C1 segment of cervical spinal cord (tissue), 14 donors: Measurements from ENCODE around the gene ECM1.

Experiments used
- DNase-seq, 14 donors: peaks; one replicate each; lab custom pipeline; 2025; lab: John Stamatoyannopoulos, UW

Gene ECM1

GRCh38 chr1:150511985-150512660 lies 4.2 kb downstream of the ECM1 start:
- DNase-seq, result no peak

GRCh38 chr1:150512846-150513245 lies 4.9 kb downstream of the ECM1 start:
- no peak for DNase-seq

GRCh38 chr1:150513351-150513791 lies 5.5 kb downstream of the ECM1 start:
- DNase-seq, result no peak

GRCh38 chr1:150514260-150514659 lies 6.4 kb downstream of the ECM1 start:
- no peak for DNase-seq

GRCh38 chr1:150514913-150515327 lies 7.0 kb downstream of the ECM1 start:
- no peak for DNase-seq

- DNase-seq, result peak; percentile 72 to 98 (median 94)
These were observed 7.6 kb downstream of the ECM1 start, which contains the start of gene FALEC for GRCh38 chr1:150515328-150516049. TSS of gene FALEC (plus strand) at chr1:150515752.

GRCh38 chr1:150516050-150516591 lies 8.2 kb downstream of the ECM1 start:
- DNase-seq, result peak in 5 of 14 donors; percentile 2 to 39 (median 26)

GRCh38 chr1:150516616-150517015 lies 8.7 kb downstream of the ECM1 start:
- peak in 1 of 14 donors; percentile 39 for DNase-seq

- no peak for DNase-seq
These were observed 13.5 kb downstream of the ECM1 start for GRCh38 chr1:150521196-150521968.

- DNase-seq, result no peak
These were observed 17.4 kb downstream of the ECM1 start for GRCh38 chr1:150525348-150525747.

GRCh38 chr1:150528196-150528595 lies 20.3 kb downstream of the ECM1 start:
- no peak for DNase-seq

- DNase-seq, result no peak
These were observed 21.1 kb downstream of the ECM1 start for GRCh38 chr1:150529017-150529416.

- DNase-seq, result no peak
These were observed 22.7 kb downstream of the ECM1 start for GRCh38 chr1:150530491-150531159.

GRCh38 chr1:150532860-150533259 lies 25.0 kb downstream of the ECM1 start:
- peak in 1 of 14 donors; percentile 54 for DNase-seq

- DNase-seq, result no peak
These were observed 26.1 kb downstream of the ECM1 start for GRCh38 chr1:150534002-150534401.

GRCh38 chr1:150535511-150536287 lies 27.8 kb downstream of the ECM1 start:
- no peak for DNase-seq

GRCh38 chr1:150536836-150537731 lies 29.2 kb downstream of the ECM1 start:
- no peak for DNase-seq

- DNase-seq, result no peak
These were observed 30.1 kb downstream of the ECM1 start for GRCh38 chr1:150537732-150538684.
